GM12878 (cell line): Measurements from ENCODE around the gene NOS1. TPM values are rescaled to one million over a fixed set of nuclear protein-coding genes. Genes with fewer than 3 reads are reported as not detected.

ENCODE experiments used
- ATAC-seq: fragments of 200-7000 bp; cut with Tn5 transposase; 3 replicates; pipeline ENCODE4 v1.9.1; 2020; ENCODE audit warnings: mild to moderate bottlenecking, moderate library complexity
- BruUV-seq: library from RNA; stranded (reverse); fragments of 400-500 nt; replicated peaks from 2 replicates; lab custom pipeline; 2021; lab: Mats Ljungman, UMichigan
- CTCF ChIA-PET: fragments of 300-600 bp; sonication (Branson Sonifier 250); formaldehyde crosslinking; extraction: SDS; loops from one replicate; lab custom pipeline; 2021; ENCODE audit warnings: inconsistent platforms; lab: Yijun Ruan, JAX
- POLR2A ChIA-PET: fragments of 350-600 bp; formaldehyde crosslinking; extraction: SDS; loops from one replicate; lab custom pipeline; 2021; ENCODE audit warnings: inconsistent platforms; lab: Charles Lee
- RAD21 ChIA-PET: fragments of 300-600 bp; sonication (Branson Sonifier 250); formaldehyde crosslinking; loops from one replicate; lab custom pipeline; 2023; ENCODE audit warnings: antibody characterized with exemption; ENCODE audit not compliant: unreplicated experiment; lab: Charles Lee
- SMC1A ChIA-PET: fragments of 300-600 bp; sonication (Branson Sonifier 250); formaldehyde crosslinking; loops from one replicate; lab custom pipeline; 2023; ENCODE audit not compliant: unreplicated experiment, uncharacterized antibody; lab: Charles Lee
- DNase-seq: peaks from one replicate; pipeline ENCODE4 v3.0.0-alpha.2; 2011; ENCODE audit warnings: low read depth, low spot score
- FAIRE-seq: peaks from 3 replicates; lab custom pipeline; 2011; peaks lifted over from hg19 to GRCh38; lab: Jason Lieb, UNC
- H2AFZ ChIP-seq: 2 replicates; pipeline ENCODE4 v1.6.0; 2011; ENCODE audit warnings: low read depth, low read length, control low read depth; ENCODE audit not compliant: control insufficient read depth
- H3K27ac ChIP-seq: 2 replicates; pipeline ENCODE4 v1.5.1; 2011; ENCODE audit warnings: control low read depth; ENCODE audit not compliant: control insufficient read depth, insufficient read depth
- H3K27me3 ChIP-seq, 2 experiments: replicated peaks in 1 of 2; 2 replicates each; pipeline versions ENCODE4 v1.6.0 to v1.6.1; 2011; ENCODE audit warnings: low read length in 1 of 2; ENCODE audit not compliant: control insufficient read depth in 2 of 2, insufficient read depth in 2 of 2
- H3K36me3 ChIP-seq, 2 experiments: 2 replicates each; pipeline ENCODE4 v1.5.1; 2011; ENCODE audit warnings: low read length in 1 of 2; ENCODE audit not compliant: control insufficient read depth in 2 of 2, insufficient read depth in 2 of 2
- H3K4me1 ChIP-seq: 2 replicates; pipeline ENCODE4 v1.6.1; 2011; ENCODE audit warnings: mild to moderate bottlenecking, low read length, moderate library complexity, mixed read lengths; ENCODE audit not compliant: control insufficient read depth, insufficient read depth
- H3K4me2 ChIP-seq: 2 replicates; pipeline ENCODE4 v1.6.0; 2011; ENCODE audit warnings: control low read depth; ENCODE audit not compliant: control insufficient read depth, insufficient read depth
- H3K4me3 ChIP-seq: fragments of 200-600 bp; sonication (generic); 2 replicates; pipeline ENCODE4 v1.5.1; 2016
- H3K79me2 ChIP-seq: 2 replicates; pipeline ENCODE4 v1.6.0; 2011; ENCODE audit warnings: low read length; ENCODE audit not compliant: control insufficient read depth, insufficient read depth
- H3K9ac ChIP-seq: 2 replicates; pipeline ENCODE4 v1.8.0; 2011; ENCODE audit warnings: low read length, control low read depth, mixed read lengths; ENCODE audit not compliant: control insufficient read depth, insufficient read depth
- H3K9me3 ChIP-seq: replicated peaks from 3 replicates; pipeline ENCODE4 v1.5.1; 2011; ENCODE audit warnings: mild to moderate bottlenecking, low read length; ENCODE audit not compliant: control insufficient read depth, insufficient read depth
- H4K20me1 ChIP-seq: 2 replicates; pipeline ENCODE4 v1.6.0; 2011; ENCODE audit not compliant: control insufficient read depth, insufficient read depth
- EGR1 ChIP-seq, 2 experiments: IDR thresholded peaks; 1 replicate in 1 of 2; 2 replicates in 1 of 2; pipeline ENCODE4 v1.6.1; 2011 to 2012; ENCODE audit warnings: low read depth in 2 of 2, low read length in 2 of 2, borderline replicate concordance in 1 of 2, mild to moderate bottlenecking in 1 of 2, moderate library complexity in 1 of 2
- GATAD2B ChIP-seq: fragments of 450-650 bp; conservative IDR thresholded peaks from 2 replicates; pipeline ENCODE4 v1.6.1; 2017; ENCODE audit warnings: low read depth, mild to moderate bottlenecking, moderate library complexity
- NFYB ChIP-seq: IDR thresholded peaks from 2 replicates; pipeline ENCODE4 v1.6.1; 2011; ENCODE audit warnings: low read depth, mild to moderate bottlenecking, low read length, improper control_type of control experiment, moderate library complexity; ENCODE audit not compliant: insufficient read depth
- POLR2AphosphoS5 ChIP-seq: IDR thresholded peaks from 2 replicates; pipeline ENCODE4 v1.6.1; 2011; ENCODE audit warnings: mild to moderate bottlenecking, low read length, inconsistent platforms
- RAD51 ChIP-seq: fragments of 450-650 bp; IDR thresholded peaks from 2 replicates; pipeline ENCODE4 v1.6.1; 2016; ENCODE audit warnings: moderate library complexity, mild to moderate bottlenecking, inconsistent platforms
- SIN3A ChIP-seq: IDR thresholded peaks from 2 replicates; pipeline ENCODE4 v1.6.1; 2012; ENCODE audit warnings: low read depth, low read length, improper control_type of control experiment
- SMC3 ChIP-seq: IDR thresholded peaks from 2 replicates; pipeline ENCODE4 v1.6.1; 2011; ENCODE audit warnings: low read length, improper control_type of control experiment, borderline replicate concordance
- TARDBP ChIP-seq: IDR thresholded peaks from 2 replicates; pipeline ENCODE4 v1.6.1; 2016; ENCODE audit warnings: borderline replicate concordance
- TCF7 ChIP-seq: IDR thresholded peaks from 2 replicates; pipeline ENCODE4 v1.6.1; 2014; ENCODE audit warnings: antibody characterized with exemption, borderline replicate concordance
- WGBS: methylation state at CpG from one replicate; pipeline ENCODE4 v1.1.6; 2016; ENCODE audit warnings: low lambda C conversion rate; ENCODE audit not compliant: insufficient replicate concordance, insufficient coverage; ENCODE audit errors: missing lambda C conversion rate; 5-methylcytosine and 5-hydroxymethylcytosine counted together
- in situ Hi-C: fragments of 300-500 bp; cut with MboI; formaldehyde crosslinking; loops from 9 replicates; pipeline ENCODE4 v1.14.3; 2018; ENCODE audit warnings: mixed read lengths
- intact Hi-C: fragments of 100-400 bp; cut with micrococcal nuclease; formaldehyde crosslinking; loops from one replicate; pipeline ENCODE4 v1.14.2; 2022; ENCODE audit not compliant: unreplicated experiment
- polyA plus RNA-seq, 11 experiments: library from polyadenylated mRNA; depleted of rRNA in 4 of 11; unstranded in 6 of 11; stranded (reverse) in 5 of 11; fragments of >200 nt; fragmentation: Nextera tagmentation in 4 of 11; fragmentation: Illumina TruSeq in 1 of 11; extraction: Ambion mirVana in 4 of 11; extraction: Trizol in 1 of 11; gene quantifications; 1 replicate in 1 of 11; 2 replicates in 10 of 11; pipeline versions ENCODE4 v1.2.1 to v1.2.3, GENCODE V29; 2011 to 2016; ENCODE audit warnings: inconsistent platforms in 2 of 11, missing spikeins in 2 of 11, low read depth in 1 of 11
- total RNA-seq, 4 experiments: library from RNA; depleted of rRNA in 3 of 4; stranded (reverse); fragments of >200 nt in 3 of 4; fragmentation: Illumina TruSeq in 1 of 4; extraction: Trizol in 1 of 4; gene quantifications; 2 replicates each; pipeline versions ENCODE4 v1.2.1 to v1.2.3, GENCODE V29; 2013 to 2021
- TF ChIP-seq, protein P1 (sequence below): fragments of 450-650 bp; IDR thresholded peaks from 2 replicates; pipeline ENCODE4 v1.6.1; 2017; ENCODE audit warnings: mild to moderate bottlenecking, low read depth, inconsistent platforms; ENCODE audit not compliant: poor library complexity, severe bottlenecking
- TF ChIP-seq, protein P2 (sequence below): IDR thresholded peaks from 2 replicates; pipeline ENCODE4 v1.6.1; 2012; ENCODE audit warnings: low read depth, low read length, improper control_type of control experiment

Gene NOS1
- total and polyA plus RNA-seq, 10 of the 15 experiments (the other 5 are each of a cell fraction or from before 2014, with no cell fraction given), result under 0.01 to 0.04 (median 0.01) TPM; not detected in 7

GRCh38 chr12:117292688-117293087 lies 68.7 kb downstream of the NOS1 start:
- ATAC-seq (no peak), DNase-seq (no peak)
- CTCF ChIA-PET, result no interaction called here
- Histone ChIP-seq H3K4me2 (no peak overlapping the region), H2AFZ (no peak overlapping the region), H3K27ac (no peak overlapping the region), H3K9me3 (no peaks in the 10 kb centered on the region), H3K9ac (no peak overlapping the region), H3K27me3 (peaks cover 0 to 4% of the 10 kb centered on the region in 2 experiments), H3K79me2 (no peaks in the 10 kb centered on the region)
- 15% methylated on average over 3 of the region's 3 CpGs for WGBS
- in situ Hi-C loops, result no loop called here
- SMC1A ChIA-PET, result no interaction called here
- intact Hi-C loops, result no loop called here
- RAD21 ChIA-PET, result no interaction called here
- TF ChIP-seq NFYB (no peak), RAD51 (no peak), GATAD2B (no peak), TCF7 (no peak), POLR2AphosphoS5 (no peak)
- TF ChIP-seq, all 136 proteins: peak for 0
- POLR2A ChIA-PET, result no interaction called here
- Histone ChIP-seq H3K4me1 (no peaks in the 10 kb centered on the region), H4K20me1 (no peaks in the 10 kb centered on the region), H3K36me3 (no peaks in the 10 kb centered on the region), H3K4me3 (no peak overlapping the region)
- BruUV-seq, result no TSS peak
- FAIRE-seq, result no peak

DNA sequence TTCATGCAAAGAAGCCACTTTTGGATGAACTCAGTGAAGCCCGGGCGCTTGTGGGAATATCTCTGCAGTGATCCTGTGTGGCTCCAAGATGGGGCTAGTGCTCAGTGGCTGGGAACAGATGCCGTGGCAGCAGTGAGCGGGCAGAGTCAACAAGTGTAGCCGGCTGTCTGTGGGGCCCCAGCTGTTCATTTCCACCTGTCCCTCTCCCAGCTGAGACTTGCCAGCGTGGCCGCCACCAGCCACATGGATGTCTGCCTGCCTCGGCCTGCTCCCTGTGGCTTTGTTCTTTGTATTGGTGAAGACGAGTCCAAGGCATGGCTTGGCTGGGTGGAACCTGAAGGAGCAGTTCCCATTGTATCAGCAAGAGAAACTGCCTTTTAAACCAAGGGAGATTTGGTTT lies 77.3 kb downstream of the NOS1 start:
- Histone ChIP-seq H2AFZ (no peak overlapping the region), H3K36me3 (no peaks in the 10 kb centered on the region), H3K4me1 (peaks cover 4% of the 10 kb centered on the region), H3K9ac (no peak overlapping the region), H3K27ac (no peak overlapping the region), H3K4me3 (no peak overlapping the region), H4K20me1 (no peaks in the 10 kb centered on the region), H3K27me3 (no peaks in the 10 kb centered on the region; a peak in 2 of 4 replicates), H3K9me3 (no peaks in the 10 kb centered on the region), H3K4me2 (no peak overlapping the region), H3K79me2 (no peaks in the 10 kb centered on the region)
- BruUV-seq, result no TSS peak
- TF ChIP-seq EGR1 (IDR thresholded peaks at IDR 0.05; ENCODE audit: borderline replicate concordance in 1 of 2, low read depth in 2 of 2, low read length in 2 of 2) (no peak), SIN3A (no peak), TARDBP (no peak), SMC3 (no peak)
- TF ChIP-seq, protein P1, sequence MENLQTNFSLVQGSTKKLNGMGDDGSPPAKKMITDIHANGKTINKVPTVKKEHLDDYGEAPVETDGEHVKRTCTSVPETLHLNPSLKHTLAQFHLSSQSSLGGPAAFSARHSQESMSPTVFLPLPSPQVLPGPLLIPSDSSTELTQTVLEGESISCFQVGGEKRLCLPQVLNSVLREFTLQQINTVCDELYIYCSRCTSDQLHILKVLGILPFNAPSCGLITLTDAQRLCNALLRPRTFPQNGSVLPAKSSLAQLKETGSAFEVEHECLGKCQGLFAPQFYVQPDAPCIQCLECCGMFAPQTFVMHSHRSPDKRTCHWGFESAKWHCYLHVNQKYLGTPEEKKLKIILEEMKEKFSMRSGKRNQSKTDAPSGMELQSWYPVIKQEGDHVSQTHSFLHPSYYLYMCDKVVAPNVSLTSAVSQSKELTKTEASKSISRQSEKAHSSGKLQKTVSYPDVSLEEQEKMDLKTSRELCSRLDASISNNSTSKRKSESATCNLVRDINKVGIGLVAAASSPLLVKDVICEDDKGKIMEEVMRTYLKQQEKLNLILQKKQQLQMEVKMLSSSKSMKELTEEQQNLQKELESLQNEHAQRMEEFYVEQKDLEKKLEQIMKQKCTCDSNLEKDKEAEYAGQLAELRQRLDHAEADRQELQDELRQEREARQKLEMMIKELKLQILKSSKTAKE, result no peak
- TF ChIP-seq, protein P2, sequence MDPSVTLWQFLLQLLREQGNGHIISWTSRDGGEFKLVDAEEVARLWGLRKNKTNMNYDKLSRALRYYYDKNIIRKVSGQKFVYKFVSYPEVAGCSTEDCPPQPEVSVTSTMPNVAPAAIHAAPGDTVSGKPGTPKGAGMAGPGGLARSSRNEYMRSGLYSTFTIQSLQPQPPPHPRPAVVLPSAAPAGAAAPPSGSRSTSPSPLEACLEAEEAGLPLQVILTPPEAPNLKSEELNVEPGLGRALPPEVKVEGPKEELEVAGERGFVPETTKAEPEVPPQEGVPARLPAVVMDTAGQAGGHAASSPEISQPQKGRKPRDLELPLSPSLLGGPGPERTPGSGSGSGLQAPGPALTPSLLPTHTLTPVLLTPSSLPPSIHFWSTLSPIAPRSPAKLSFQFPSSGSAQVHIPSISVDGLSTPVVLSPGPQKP, result no peak
- RAD21 ChIA-PET, result no interaction called here
- CTCF ChIA-PET, result no interaction called here
- ATAC-seq (no peak), DNase-seq (no peak), FAIRE-seq (no peak)
- POLR2A ChIA-PET, result no interaction called here
- in situ Hi-C loops (no loop called here), intact Hi-C loops (no loop called here)
- WGBS, result 45% methylated on average over 9 of the region's 9 CpGs
- SMC1A ChIA-PET, result no interaction called here
